CD4-positive, alpha-beta T cell treated with Interleukin-2 at 100 ng/mL for 4 hours (primary cell): ENCODE measurements around the gene UBXN6.

Experiments
- DNase-seq: peaks from one replicate; pipeline ENCODE4 v3.0.0-alpha.2; 2020; ENCODE audit warnings: low spot score

UBXN6 gene

GRCh38 chr19:4403005-4403761, 54.4 kb downstream of the UBXN6 start:
- DNase-seq, result no peak

GRCh38 chr19:4402171-4403004, 55.2 kb downstream of the UBXN6 start, which contains the start of gene CHAF1A:
Gene CHAF1A, plus strand, starts transcription at chr19:4402640. Its CDS starts 123 bp downstream, at chr19:4402763.
- DNase-seq, result peak; percentile 99

GRCh38 chr19:4401769-4402170, 55.8 kb downstream of the UBXN6 start:
- DNase-seq, result no peak

GRCh38 chr19:4400135-4400936, 57.3 kb downstream of the UBXN6 start, which contains the start of gene SH3GL1:
Gene SH3GL1, minus strand, starts transcription at chr19:4400547. Its CDS starts 179 bp downstream, at chr19:4400368.
- peak; percentile 90 for DNase-seq

GRCh38 chr19:4399812-4400134, 57.8 kb downstream of the UBXN6 start:
- DNase-seq, result no peak

- no peak for DNase-seq
These were observed 60.4 kb downstream of the UBXN6 start for GRCh38 chr19:4396949-4397783.
